Left ventricle myocardium superior (tissue), 1 donor: Measurements from ENCODE around the gene SDHAF1. TPM values are rescaled to one million over a fixed set of nuclear protein-coding genes. Genes with fewer than 3 reads are reported as not detected.
"Not testable (repeated sequence)": the region's sequence is repeated elsewhere in the genome, so short reads cannot be mapped to it uniquely, and the experiment has no call there.

Source experiments
- ATAC-seq: fragments of 200-7000 bp; cut with Tn5 transposase; one replicate; pipeline ENCODE4 v1.9.1; 2020; ENCODE audit warnings: mild to moderate bottlenecking, moderate library complexity
- DNase-seq: peaks from one replicate; pipeline ENCODE4 v3.0.0-alpha.2; 2020
- intact Hi-C: fragments of 100-400 bp; cut with micrococcal nuclease; formaldehyde crosslinking; loops from one replicate; pipeline ENCODE4 v1.11.0; 2022
- long read RNA-seq: library from polyadenylated mRNA; unstranded; transcript quantifications from one replicate; pipeline ENCODE4 v2.0.0, GENCODE V29; 2021
- total RNA-seq: library from RNA; stranded (reverse); fragmentation: NEBNext Ultra II Directional; extraction: Animal tissue kit (Norgen Biotek cat#: 25700); gene quantifications from one replicate; pipeline ENCODE4 v1.2.1, GENCODE V29; 2021
- donor health status: DM: no; HTN: yes; CAD: no; lungs with severe emphysema.

The SDHAF1 gene, protein sequence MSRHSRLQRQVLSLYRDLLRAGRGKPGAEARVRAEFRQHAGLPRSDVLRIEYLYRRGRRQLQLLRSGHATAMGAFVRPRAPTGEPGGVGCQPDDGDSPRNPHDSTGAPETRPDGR
- 9.4 TPM for total RNA-seq
- long read RNA-seq, transcript SDHAF1-201 (1 exons, 1,117 nt), result major isoform, 16 of 16 reads
- long read RNA-seq, partial matches to known transcripts, result 0 of 16 reads
- long read RNA-seq, other reads (novel, unspliced or antisense), result 0 of 16 reads

DNA sequence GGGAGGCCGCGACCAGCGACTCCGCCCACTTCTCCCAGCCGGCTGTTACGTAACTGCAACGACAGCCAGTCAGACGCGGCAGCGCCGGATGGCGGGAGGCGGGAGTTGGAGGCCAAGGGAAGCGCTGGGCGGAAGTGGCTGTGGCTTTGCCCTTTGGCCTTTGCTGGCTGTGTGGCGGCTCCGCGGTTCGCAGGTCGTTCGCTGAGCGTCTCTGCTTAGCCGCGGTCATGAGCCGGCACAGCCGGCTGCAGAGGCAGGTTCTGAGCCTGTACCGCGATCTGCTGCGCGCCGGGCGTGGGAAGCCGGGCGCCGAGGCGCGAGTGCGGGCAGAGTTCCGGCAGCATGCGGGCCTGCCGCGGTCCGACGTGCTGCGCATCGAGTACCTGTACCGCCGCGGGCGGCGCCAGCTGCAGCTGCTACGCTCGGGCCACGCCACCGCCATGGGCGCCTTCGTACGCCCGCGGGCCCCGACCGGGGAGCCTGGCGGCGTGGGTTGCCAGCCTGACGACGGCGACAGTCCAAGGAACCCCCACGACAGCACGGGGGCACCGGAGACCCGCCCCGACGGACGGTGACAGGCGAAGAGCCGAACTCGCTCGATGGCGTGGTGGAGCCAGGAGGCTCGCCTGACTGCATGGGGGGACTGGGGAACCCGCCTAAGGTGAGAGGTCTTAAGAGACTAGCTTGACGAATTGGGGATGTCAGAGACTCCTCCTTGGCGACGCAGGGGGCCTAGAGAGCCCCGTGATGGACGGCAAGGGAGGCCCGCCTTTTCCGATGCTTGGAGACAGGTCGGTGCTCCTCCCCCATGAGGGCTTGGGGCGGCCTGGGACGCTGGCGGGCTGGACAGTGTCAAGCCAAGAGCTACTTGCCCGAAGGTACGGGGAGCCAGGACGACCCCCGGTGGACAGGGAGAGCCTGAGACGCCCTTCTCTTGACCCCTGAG, at the start of gene SDHAF1:
SDHAF1 (plus strand) TSS at position 141 of the 946 bp plus-strand sequence; CDS start at position 228, 87 bp downstream.
- ATAC-seq (peak; percentile 96), DNase-seq (peak; percentile 99)
- intact Hi-C loops, result no loop called here

DNA sequence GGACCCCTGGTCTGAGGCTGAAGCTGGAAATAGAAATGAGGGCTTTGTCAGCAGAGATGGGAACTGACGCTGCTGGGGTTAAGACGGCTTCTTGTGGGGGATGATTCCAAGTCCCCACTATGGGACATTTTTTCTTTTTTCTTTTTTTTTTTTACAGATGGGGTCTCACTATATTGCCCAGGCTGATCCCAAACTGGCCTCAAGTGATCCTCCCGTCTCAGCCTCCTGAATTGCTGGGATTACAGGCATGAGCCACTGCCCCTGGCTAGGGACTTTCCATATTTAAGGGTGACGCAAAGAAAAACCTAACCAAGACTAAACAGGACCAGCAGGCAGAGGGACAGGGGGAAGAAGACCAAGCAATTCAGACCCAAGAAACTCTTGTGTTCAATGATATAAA, 48.8 kb upstream of the SDHAF1 start:
- intact Hi-C loops, result no loop called here
- DNase-seq, result no peak
- no peak for ATAC-seq

DNA sequence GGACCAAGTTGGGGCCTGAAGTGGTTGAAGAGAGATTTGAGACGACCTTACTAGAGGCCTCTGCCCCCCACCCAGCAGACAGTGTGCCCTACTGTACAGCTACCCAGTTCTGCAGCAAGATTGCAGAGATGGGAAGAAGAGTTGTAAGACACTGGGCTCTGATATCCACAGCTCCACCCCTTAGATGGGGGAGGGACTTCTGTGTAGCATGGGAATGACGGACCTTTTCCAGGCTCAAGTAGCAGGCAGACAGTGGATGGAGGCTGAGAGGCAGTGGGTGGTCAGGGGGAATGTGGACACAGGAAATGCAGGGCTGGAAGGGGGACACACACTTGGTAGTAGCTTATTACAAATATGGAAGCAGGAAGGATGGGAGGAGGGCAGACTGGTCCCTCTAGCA, 45.9 kb upstream of the SDHAF1 start:
- ATAC-seq, result no peak
- no peak for DNase-seq
- intact Hi-C loops, result no loop called here

DNA sequence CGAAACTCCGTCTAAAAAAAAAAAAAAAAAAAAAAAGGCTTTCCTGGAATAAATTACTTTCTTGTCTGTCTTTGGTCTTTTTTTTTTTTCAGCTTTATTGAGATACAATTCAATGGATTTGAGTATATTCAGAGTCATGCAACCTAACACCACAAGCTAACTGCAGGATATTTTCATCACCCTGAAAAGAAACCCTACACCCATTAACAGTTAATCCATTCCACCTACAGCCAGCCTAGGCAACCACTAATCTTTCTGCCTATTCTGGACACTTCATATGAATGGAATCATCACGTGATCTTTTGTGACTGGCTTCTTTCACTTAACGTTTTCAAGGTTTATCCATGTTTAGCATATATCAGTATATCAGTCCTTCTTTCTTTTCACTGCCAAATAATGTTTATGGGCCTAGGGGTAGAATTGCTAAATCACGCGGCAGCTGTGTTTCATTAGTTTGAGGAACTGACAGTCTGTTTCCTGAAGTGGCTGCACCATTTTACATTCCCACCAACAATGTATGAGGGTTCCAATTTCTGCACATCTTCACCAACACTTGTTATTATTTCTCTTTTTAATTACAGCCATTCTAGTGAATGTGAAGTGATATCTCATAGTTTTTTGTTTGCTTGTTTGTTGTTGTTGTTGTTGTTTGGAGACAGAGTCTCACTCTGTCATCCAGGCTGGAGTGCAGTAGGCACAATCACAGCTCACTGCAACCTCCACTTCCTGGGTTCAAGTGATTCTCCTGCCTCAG, 38.9 kb upstream of the SDHAF1 start:
- no peak for DNase-seq
- ATAC-seq, result no peak
- intact Hi-C loops, result no loop called here

DNA sequence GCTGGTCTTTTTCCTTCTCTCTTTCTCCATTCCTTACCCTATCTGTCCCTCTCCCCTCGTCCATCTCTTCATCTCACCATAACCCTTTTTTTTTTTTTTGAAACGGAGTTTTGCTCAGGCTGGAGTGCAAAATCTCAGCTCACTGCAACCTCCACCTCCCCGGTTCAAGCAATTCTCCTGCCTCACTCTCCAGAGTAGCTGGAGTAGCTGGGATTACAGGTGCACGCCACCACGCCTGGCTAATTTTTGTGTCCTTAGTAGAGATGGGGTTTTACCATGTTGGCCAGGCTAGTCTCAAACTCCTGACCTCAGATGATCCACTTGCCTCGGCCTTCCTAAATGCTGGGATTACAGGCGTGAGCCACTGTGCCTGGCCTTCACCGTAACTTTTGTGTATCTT, 37.6 kb upstream of the SDHAF1 start:
- ATAC-seq, DNase-seq, intact Hi-C loops: not testable (repeated sequence)

DNA sequence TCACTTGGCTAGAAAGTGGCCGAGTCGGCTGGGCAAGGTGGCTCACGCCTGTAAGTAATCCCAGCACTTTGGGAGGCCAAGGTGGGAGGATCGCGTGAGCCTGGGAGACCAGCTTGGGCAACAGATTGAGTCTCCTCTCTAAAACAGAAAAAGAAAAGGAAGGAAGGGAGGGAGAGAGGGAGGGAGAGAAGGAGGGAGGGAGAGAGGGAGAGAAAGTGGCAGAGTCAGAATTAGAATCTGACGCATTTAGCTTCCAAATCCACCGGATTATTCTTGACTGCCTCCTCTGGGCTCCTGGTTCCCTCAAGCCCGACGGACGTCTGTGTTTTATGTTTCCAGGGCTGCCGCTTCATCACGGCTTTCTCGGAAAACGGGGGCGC, 36.3 kb upstream of the SDHAF1 start:
- intact Hi-C loops, result no loop called here
- ATAC-seq, result no peak
- no peak for DNase-seq

DNA sequence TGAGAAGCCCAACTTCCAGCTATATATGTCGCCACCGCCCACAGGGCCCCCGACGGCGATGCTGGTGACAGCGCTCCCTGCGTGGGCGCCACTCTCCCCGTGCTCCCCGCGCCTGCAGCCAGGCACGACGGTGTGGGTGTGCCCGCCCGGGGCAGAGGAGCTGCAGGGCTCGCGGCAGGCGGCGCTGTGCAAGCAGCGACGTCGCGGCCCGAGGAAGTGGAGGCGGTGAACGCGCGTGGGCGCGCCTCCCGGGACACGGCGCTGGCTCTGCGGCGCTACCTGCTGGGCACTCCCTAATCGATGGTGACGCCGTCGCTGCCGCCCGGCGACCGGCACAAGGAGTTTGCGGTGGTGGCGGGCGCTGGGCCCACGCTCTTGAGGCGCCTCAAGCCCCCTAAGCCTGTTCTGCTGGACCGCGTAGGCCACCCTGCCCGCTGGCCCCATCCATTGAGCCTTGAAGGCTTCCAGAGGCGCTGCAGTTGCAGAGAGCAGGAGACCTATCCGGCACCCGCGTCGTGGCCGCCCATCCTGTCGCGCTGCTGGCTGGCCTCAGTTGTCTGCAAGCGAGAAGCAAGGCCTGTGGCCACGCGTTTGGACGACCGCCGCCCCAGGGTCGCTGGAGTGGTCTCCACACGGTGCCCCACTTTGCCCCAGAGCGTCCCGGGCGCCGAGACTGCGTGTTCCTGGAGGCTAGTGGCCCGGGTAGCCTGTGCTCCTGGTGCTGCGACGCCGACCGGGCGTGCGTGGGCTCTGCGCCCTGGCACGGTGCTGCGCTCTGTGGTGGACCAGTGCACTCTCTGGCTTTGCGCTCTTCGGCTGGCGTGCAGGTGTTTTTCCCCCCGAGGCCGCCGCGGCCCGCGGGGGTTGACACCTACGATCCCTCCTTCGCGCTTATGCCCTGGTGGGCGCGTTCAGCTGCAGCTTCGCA, 35.7 kb upstream of the SDHAF1 start:
- peak; percentile 76 for ATAC-seq
- DNase-seq, result peak; percentile 73
- intact Hi-C loops, result no loop called here

DNA sequence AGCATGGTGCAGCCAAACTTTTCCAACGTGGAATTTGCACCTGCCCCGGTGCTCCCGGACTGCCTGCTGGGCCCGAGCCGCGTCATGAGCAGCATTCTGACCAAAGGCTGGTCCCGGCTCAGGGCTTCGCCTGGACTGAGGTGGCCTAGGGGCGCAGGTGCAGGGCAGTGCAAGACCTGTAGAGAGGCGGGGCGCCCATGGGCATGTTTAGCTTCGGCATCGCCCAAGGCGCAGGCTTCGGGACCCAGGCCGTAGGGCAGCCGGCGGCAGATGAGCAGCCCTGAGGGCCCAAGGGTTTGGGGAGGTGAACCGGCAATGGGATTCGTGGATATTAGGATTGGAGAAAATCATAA, 35.0 kb upstream of the SDHAF1 start:
- DNase-seq (no peak), ATAC-seq (no peak)
- intact Hi-C loops, result no loop called here

DNA sequence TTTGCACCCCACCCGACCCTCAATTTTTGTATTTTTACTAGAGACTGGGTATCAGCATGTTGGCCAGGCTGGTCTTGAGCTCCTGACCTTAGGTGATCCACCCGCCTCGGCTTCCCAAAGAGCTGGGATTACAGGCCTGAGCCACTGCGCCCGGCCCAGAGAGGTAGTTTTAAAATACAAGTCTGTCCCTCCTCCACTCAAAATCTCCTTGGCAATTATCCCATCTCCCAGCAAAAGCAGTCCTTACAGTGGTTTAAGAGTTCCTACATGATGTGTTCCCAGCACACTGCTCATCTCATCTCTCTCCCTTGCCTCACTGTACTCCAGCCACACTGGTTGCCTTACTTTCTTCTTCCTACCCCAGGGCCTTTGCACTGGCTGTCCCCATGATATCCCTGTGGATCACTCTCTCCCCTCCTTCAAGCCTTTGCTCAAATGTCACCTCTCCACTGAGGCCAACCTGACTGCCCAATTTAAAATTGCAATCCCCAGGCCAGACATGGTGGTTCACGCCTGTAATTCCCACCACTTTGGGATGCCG, 34.5 kb upstream of the SDHAF1 start:
- ATAC-seq (no peak), DNase-seq (no peak)
- intact Hi-C loops, result no loop called here

DNA sequence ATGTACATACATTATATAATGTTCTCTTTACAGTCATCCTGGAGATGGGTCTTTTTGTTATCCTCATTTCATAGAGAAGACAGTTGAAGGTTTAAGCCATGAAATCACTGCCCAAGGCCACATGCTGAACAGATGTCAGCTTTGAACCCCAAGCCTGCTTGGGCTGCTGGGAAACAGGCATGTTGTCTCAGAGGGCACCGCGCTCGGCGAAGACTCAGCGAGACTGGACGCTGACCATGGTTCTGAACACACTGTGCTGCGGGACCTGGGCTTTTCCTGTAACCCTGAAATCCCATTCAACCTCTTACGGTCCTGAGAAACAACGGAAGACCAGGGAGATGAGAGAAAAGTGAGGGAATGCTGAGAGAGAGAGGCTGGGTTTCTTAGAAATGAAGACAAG, 31.5 kb upstream of the SDHAF1 start:
- ATAC-seq, result no peak
- intact Hi-C loops, result no loop called here
- DNase-seq, result peak; percentile 50

DNA sequence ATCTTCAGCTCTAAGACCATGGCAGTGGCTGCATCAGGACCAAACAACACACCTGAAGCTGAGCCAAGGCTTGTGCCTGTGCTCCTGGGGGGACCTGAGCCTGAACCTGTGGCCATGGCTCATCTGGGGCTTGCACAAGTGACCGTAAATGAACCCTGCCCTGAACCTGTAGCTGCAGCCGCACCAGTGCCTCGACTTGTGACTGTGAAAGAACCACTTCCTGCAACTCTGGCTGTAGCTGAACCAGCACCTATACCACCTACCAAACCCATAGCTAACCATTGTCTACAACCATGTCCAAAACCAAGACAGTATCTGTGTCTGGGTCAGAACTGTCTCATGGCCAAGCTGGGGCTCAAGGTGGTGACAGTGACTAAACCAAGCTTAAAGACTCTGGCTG, 28.2 kb upstream of the SDHAF1 start:
- ATAC-seq (no peak), DNase-seq (no peak)
- intact Hi-C loops, result no loop called here

DNA sequence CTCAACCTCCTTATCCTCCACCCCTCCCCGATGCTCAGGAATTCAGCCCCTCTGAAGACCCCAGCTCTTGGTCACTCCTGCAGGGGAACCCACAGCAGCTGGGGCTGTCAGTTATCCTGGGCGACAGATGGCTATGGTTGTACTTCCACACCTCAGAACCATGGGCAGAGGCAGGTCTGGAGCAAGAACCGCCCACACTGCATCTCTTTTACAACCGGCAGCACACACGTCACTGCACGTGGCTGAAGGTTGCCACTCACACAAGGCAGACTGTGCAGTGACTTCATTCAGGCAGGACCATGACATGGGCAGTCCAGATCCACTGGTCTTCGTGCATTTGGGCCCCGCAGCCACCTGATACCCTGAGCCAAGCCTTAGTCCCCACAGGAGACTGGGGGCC, 21.5 kb upstream of the SDHAF1 start:
- no peak for ATAC-seq
- no peak for DNase-seq
- intact Hi-C loops, result no loop called here

DNA sequence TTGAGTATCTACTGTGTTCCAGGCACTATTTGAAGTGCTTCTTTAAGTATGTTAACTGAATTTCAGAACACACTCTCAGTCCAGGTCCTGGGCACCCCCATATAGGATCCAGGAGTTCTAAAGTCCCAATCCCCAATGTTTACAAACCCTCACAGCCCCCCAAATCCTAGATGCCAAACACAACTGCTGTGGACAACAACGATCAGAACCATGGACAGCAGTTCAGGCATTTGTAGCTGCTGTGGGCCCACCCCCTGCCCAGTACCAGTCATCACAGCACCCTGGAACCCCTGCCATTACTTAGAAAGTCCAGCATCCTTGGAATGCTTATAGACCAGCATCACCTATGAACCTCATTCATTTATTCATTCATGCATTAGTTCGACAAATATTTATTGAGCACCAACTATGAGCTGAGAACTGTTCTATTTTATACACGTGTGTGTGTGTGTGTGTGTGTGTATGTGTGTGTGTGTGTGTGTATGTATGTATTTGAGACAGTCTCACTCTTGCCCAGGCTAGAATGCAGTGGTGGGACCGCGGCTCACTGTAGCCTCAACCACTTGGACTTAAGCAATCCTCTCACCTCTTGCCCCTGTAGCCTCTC, 19.3 kb upstream of the SDHAF1 start:
- intact Hi-C loops, result no loop called here
- ATAC-seq (no peak), DNase-seq (no peak)

DNA sequence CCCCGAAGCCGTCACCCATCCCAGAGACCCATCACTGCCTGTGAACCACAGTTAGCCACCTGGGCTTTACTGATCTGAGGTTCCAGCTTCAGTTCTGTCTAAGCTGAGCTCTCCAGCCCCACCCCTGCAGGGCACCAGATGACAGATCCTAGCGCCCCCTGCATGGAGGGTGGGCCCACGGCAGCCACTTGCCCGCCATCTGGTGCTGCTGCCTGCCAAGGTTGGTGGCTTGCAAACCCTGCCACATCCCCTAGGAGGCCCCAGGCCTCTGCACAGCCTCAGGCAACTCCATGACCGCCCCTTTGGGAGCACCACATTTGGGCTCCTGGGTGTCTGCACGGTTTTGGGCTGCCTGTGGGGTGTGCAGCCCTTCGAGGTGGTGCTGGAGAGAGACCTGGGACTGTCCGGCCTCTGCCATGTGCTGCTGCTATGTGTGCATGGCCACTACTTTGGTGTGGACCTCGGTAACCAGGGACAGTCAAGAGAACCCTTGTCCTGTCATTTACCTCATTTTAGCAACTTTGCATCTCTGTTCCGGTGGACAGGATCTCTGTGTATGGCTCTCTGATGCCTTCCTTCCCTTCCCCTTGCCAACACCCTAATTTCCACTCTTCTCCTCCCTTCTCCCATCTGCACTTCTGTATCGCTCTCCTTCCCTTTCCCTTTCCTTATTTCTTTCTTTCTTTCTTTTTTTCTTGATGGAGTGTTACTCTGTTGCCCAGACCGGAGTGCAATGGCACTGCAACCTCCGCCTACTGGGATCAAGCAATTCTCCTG, 17.4 kb upstream of the SDHAF1 start:
- intact Hi-C loops, result no loop called here
- ATAC-seq, result no peak
- no peak for DNase-seq

DNA sequence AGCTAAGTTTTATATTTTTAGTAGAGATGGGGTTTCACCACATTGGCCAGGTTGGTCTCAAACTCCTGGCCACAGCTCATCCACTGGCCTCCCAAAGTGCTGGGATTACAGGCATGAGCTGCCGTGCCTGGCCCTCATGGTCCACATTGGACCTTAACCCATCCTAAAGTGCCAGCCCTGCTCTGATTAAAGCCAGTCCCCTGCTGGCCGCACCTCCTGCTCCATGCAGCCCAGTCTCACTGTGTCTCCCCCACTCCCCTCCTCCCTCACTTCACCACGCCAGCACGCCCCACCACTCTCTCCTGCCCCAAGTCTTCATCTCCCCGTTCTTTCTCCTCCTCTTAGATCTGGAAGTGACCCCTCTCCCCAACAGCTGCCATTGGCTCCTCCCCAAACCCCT, 16.7 kb upstream of the SDHAF1 start:
- intact Hi-C loops, result no loop called here
- no peak for ATAC-seq
- DNase-seq, result no peak

DNA sequence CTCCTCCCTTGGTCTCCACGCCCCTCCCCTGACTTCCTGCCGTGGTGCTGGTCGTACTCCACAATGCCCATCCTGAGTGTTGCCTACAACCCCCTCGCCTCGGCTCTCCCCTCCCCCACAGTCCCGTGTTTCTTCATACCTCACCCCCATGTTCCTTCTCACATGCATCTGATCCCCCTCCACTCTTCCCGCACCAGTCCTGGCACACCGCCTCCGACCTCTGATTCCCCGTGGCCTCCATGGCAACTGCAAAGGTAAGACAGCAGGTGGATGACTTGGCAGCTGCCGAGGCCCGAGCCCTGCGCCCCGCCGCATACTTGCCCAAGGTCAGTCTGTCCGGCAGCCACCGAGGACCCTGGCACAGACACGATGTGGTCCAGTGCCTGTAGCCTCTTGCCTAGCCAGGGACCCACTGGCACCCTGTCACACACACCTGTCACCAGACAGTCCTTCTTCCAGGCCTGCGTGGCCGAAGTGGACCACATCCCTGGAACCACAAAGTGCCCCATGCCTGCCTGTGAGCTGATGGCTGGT, 16.1 kb upstream of the SDHAF1 start:
- DNase-seq, result no peak
- intact Hi-C loops, result no loop called here
- no peak for ATAC-seq

DNA sequence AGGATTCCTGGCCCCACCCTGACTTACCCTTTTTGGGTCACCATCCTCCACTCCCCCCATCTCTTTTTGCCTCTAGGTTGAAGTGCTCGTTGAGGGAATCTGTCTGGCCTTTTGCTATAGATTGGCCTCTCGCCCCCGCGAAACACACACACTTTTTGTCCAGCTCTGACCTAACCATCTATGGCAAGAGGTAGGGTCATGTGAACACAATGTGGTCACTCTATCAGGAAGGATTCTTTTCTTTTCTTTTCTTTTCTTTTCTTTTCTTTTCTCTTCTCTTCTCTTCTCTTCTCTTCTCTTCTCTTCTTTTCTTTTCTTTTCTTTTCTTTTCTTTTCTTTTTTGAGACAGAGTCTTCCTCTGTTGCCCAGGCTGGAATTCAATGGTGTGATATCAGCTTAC, 14.0 kb upstream of the SDHAF1 start:
- ATAC-seq, intact Hi-C loops, DNase-seq: not testable (repeated sequence)
